Measurements from ENCODE around the gene APLP2.

GRCh38 chr11:130032931-130033330, 36.8 kb upstream of the APLP2 start:
- no peak for TF ChIP-seq CTCF (IDR thresholded peaks at IDR 0.05; ENCODE audit: low read depth, low read length, missing input control)
- no peak for TF ChIP-seq GABPA (IDR thresholded peaks at IDR 0.05 in 1 of 2, conservative IDR thresholded peaks at IDR 0.05 in 1 of 2)
- no peak for TF ChIP-seq JUND (IDR thresholded peaks at IDR 0.05)
- no peak for TF ChIP-seq HNF4G (IDR thresholded peaks at IDR 0.05)
- TF ChIP-seq RAD21 (IDR thresholded peaks at IDR 0.05), result no peak
- TF ChIP-seq REST (IDR thresholded peaks at IDR 0.05), result no peak
- TF ChIP-seq HNF4A (conservative IDR thresholded peaks at IDR 0.05), result no peak
